Activated CD8-positive, alpha-beta memory T cell treated with anti-CD3 and anti-CD28 coated beads, Interleukin-2, amount 50 U/mL, for 24 hours (primary cell): Measurements from ENCODE around the gene LRMDA.

ENCODE experiments used
- DNase-seq: peaks from one replicate; pipeline ENCODE4 v3.0.0-alpha.2; 2020; ENCODE audit errors: extremely low read depth

LRMDA gene

GRCh38 chr10:75708060-75708459 lies 276.6 kb downstream of the LRMDA start:
- no peak for DNase-seq

GRCh38 chr10:75709245-75709644 lies 277.8 kb downstream of the LRMDA start:
- no peak for DNase-seq

- no peak for DNase-seq
These were observed 278.4 kb downstream of the LRMDA start for GRCh38 chr10:75709811-75710210.

GRCh38 chr10:75712242-75712880 lies 280.9 kb downstream of the LRMDA start:
- no peak for DNase-seq

- no peak for DNase-seq
These were observed 285.1 kb downstream of the LRMDA start for GRCh38 chr10:75716506-75716905.

- no peak for DNase-seq
These were observed 285.9 kb downstream of the LRMDA start for GRCh38 chr10:75717126-75717916.

- DNase-seq: no peak
These were observed 287.6 kb downstream of the LRMDA start for GRCh38 chr10:75718991-75719390.

GRCh38 chr10:75720157-75720556 lies 288.7 kb downstream of the LRMDA start:
- DNase-seq: no peak

GRCh38 chr10:75722020-75722419 lies 290.6 kb downstream of the LRMDA start:
- DNase-seq: no peak

GRCh38 chr10:75722609-75723008 lies 291.2 kb downstream of the LRMDA start:
- DNase-seq: no peak

GRCh38 chr10:75723319-75723980 lies 292.0 kb downstream of the LRMDA start:
- no peak for DNase-seq

GRCh38 chr10:75724047-75724446 lies 292.6 kb downstream of the LRMDA start:
- DNase-seq: no peak

- DNase-seq: no peak
These were observed 295.4 kb downstream of the LRMDA start for GRCh38 chr10:75726522-75727483.

- DNase-seq: no peak
These were observed 299.4 kb downstream of the LRMDA start for GRCh38 chr10:75730847-75731246.

- no peak for DNase-seq
These were observed 301.9 kb downstream of the LRMDA start for GRCh38 chr10:75733135-75733890.

GRCh38 chr10:75736151-75736640 lies 304.8 kb downstream of the LRMDA start:
- DNase-seq: no peak

- no peak for DNase-seq
These were observed 305.6 kb downstream of the LRMDA start for GRCh38 chr10:75736889-75737579.

GRCh38 chr10:75737580-75737949 lies 306.1 kb downstream of the LRMDA start:
- DNase-seq: no peak

GRCh38 chr10:75738924-75739323 lies 307.5 kb downstream of the LRMDA start:
- DNase-seq: no peak
